ENCODE data around the gene DLX1.
"Not testable (repeated sequence)": the region's sequence is repeated elsewhere in the genome, so short reads cannot be mapped to it uniquely, and the experiment has no call there.

DLX1 gene

DNA sequence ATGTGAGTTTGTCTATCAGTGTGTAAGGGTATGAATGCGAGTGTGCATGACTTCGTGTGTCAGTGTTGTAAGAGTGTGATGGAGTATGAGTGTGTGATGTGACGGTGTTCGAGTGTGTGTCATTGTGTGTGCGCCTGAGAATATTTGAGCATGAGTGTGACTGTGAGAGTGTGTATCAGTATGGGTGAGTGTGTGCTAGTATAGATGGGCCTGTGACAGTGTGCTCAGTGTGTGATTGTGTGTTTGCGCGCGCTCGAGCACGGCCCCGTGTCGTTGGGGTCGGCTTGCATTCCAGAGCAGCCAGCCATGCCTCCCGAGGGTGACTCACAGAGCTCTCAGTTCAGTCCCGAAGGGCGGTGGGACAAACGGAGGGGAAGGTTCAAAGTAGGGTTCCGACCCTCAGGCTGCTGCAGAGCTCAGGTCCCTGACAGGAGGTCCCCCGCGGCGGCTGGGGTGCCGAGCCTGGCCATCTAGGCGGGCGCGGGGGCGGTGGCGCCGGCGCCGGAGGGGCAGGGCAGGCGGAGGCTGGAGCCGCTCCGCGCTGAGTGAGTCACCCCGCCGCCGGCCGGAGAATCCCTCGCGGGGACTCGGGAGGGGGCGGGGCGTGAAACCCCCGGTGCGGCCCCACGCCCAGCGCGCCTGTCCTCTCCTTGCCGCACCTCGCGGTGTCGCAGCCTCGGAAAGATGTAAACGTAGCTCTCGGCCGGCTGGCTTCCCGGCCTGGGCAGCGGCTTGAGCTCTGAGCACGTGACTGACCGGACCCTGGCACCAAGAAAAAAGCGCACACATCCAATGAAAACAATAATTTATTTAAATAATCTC lies 13.6 kb downstream of the DLX1 start:
- DNase-seq (ENCODE audit: low spot score), result peak; percentile 72

DNA sequence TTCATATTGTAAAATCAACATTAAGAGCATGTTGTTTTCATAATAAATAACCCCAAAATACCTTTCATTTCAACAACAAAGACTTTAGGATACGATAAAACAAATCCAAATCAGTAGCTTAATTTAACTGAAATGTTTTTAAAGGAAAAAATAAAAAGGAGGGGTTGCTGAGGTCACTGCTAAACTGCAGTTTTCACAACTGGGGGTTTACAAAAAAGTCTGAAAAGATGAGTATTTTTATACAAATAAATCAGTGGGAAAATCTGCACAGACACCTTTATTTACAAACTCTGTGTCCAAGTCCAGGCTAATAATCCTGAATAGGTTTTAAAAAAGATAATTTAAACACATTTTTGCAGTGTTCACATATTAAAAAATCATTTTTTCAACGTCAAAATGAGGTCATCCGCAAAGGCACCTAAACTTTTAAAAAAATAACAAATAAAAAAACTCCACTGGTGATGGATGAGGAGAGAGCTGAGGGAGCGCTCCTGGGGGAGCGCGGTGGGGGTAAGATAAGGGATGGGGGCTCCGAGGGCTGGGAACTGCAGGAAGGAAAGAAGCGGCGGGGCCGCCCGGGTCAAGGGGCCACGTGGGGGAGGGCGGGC lies 14.3 kb downstream of the DLX1 start:
- no peak for DNase-seq (ENCODE audit: low spot score)

DNA sequence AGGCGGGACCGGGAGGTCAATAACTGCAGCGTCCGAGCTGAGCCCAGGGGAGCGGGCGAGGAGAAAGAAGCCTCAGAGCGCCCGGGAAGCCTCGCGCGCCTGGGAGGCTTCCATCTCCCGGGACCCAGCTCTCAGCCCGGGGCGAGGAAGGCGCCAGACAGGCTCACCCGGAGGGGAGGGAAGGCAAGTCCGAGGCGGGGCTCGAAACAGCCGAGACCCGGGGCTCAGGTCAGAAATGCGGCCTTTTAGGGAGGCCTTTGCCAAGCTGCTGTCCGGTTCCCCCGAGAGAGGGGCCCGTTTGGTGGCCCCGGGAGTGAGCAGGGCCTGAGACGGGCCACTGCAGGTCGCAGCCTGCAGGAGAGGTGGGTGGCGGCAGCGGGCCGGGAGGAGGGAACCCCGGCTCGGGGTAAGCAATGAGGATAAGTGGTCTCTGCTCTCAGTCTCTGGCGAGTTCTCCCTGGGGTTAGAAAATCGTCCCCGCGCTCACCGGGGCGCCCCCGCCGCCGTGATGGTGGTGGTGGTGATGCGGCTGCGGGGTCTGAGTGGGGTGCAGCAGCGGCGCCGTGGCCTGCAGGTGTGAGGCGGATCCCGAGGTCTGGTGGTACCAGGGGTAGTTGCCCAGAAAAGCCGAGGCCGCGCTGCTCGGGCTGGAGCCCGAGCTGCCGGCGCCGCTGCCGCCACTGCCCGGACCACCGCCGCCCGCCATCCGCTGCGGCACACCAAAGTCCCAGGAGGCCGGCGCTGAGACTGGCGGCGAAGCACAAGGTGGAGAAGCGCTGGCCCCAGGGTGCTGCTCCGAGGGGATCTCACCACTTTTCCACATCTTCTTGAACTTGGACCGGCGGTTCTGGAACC lies 15.0 kb downstream of the DLX1 start:
- DNase-seq (ENCODE audit: low spot score), result no peak

DNA sequence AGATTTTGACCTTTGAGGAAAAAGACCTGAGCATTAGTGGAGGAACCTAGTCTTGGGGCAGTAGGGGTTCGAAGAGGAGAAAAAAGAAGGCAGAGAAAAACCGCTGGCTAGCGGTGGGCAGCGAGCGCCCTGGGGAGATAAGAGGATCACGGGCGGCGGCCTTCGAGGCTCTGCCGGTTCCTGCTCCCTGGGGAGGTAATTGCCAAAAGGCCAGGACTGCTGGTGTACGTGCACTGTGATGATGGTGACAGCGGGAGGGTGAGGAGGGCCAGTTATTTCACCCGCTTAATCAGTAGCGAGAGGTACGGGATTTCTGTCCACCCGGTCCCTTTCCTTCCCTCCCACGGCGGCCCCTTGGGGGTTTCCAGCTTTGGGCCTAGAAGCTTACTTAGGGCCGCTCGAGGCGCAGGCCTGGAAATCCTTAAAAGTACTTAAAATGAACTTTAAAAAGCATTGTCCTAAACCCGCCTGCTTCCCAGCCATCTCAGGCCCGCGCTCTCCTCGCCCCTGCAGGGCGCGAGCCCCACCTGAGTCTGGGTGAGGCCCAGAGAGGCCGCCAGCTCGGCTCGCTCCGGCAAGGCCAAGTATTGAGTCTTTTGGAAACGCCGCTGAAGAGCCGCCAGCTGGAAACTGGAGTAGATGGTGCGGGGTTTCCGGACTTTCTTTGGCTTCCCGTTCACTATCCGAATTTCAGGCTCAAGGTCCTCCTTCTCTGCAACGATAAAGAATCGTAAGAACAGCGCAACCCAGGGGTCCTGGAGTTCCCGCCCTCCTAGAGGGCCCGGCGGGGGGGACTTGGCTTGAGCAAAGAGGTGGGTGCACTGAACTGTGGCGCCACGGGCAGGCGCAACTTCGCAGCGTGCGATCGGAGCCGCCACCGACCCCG lies 15.9 kb downstream of the DLX1 start:
- DNase-seq (ENCODE audit: low spot score), result no peak

DNA sequence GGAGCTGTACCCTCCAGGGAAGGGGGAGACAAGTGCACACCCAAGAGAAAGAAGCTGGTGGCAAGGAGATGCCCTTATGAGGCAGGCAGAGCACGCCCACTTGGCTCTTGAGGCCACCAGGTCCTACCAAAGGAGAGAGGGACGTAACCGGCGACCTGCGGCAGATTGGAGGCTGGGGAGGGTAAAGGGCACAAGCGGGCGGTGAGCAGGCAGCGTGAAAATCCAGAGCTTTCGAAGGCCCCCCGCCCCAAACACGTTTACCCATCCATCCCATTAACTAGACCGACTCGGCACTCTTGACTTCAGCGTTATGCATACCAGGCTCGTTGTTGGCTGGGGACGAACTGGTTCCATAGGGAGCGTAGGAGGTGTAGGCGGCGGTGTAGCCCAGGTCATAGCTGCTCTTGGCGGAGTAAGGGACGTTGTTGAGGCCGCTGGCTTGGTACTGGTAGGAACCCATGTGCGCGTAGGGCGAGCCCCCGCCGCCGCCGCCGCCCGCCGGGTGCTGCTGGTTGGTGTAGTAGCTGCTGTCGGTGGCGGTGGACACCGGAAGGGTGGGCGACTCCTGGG lies 16.6 kb downstream of the DLX1 start:
- DNase-seq (ENCODE audit: low spot score), result no peak

DNA sequence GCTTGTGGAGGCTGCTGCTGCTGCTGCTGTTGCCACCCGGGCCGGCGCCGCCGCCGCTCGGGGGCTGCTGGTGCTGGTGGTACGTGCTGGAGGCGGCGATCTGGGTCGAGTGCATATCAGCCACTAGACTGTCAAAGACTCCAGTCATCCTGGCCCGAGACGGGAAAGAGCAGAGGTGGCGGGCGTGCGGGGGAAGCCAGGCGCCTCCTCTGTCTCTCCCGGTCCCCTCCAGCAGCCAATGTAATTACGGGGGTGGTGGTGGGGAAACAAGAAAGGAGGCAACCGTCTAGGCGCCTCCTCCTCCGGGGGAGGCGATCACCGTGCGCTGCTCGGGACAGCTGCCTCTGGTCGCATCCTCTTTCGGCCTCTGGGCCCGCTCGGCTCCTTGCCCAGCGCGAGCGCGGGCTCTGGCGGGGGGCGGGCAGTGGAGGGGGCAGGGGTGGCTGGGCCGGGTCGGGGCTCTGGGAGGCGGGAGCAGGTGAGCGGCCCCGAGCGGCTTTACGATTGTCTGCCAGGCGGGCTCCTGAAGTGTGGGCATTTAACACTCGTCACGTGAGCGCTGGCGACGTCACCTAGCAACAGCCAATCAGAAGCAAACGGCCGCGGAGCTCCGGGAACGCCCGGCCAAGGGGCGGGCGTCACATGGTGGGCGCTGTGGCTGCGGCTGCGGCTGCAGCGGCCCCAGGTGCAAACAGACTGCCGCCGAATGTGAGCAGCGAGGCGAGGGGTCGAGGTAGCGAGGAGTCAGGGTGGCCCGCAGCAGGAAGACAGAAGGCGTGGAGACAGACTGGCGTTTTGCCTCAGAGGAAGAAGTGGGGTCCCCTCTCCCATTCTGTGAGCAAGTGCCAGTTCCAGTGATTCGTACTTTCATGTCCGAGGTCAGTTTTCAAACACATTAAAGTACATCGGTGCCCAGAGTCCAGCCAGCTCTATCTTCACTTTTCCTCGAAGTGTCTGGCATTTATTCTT lies 17.4 kb downstream of the DLX1 start, which contains the start of gene DLX2:
Gene DLX2 (minus strand): TSS at position 510 of the 969 bp plus-strand sequence. CDS start 362 bp downstream, at position 148.
- DNase-seq (ENCODE audit: low spot score), result peak; percentile 92

DNA sequence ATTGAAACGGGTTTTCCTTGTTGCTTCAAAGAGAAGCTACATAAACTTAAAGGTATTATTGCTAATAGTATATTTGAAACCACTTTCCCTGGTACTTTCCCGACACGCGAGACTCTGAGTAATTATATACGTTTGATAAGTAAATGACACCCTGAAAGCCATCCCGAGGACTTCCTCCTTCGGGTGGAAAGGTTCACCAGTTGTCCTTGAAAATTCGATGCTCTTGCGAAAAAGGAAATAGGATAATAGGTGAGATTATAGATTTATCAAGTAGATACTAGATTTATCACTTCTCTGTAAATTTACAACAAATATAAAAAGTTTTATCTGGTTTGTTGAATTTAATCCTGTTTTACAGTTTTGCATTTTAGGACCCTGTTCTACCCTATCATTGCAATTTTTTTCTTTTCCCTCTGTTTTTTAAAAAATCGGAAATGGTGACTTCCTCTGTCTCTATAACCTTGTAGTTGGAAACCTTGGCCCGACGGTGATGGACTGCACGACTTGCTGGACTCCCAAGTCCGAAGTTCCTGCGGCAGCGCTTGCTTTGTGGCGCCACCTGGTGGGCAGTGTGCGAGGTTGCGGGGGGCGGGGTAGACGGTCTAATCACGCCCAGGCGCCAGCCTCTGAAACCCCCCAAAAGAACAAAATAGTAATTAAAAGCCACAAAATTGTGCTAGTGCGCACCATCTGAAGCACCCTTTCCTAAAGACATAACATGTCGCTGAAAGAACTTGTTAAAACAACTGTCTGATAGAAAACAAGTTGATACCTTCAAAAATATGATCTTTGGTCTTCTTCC lies 18.4 kb downstream of the DLX1 start:
- peak; percentile 86 for DNase-seq (ENCODE audit: low spot score)

DNA sequence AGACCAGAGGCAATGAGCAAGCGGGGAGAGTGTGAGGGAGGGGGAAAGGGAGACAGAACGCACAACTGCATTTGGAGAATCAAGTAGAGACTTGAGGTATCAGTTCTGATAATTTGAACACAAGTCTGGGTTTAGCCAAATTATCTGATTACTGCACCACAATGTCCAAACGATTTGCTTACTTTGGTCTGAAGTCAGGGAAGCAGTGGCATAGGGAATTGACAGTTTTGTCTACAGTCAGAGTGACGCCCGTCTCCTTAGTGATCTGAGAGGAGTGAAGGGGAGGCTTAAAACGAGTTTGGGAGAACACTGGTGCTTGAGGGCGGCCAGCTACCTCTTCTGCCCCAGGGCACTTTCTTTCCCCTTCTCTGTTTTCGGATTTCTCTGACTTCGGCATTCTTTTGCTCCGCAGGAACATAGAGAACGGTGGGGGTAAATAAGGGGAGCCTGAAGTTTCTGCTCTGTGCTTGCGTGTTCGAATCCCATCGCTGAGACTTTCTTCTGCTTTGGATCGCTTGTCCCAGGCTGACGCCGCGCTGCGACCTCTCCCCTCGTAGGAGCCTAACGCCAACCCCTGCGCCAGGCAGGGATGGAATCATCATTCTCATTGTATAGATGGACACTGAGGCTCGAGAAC lies 20.3 kb downstream of the DLX1 start:
- DNase-seq (ENCODE audit: low spot score), result no peak

DNA sequence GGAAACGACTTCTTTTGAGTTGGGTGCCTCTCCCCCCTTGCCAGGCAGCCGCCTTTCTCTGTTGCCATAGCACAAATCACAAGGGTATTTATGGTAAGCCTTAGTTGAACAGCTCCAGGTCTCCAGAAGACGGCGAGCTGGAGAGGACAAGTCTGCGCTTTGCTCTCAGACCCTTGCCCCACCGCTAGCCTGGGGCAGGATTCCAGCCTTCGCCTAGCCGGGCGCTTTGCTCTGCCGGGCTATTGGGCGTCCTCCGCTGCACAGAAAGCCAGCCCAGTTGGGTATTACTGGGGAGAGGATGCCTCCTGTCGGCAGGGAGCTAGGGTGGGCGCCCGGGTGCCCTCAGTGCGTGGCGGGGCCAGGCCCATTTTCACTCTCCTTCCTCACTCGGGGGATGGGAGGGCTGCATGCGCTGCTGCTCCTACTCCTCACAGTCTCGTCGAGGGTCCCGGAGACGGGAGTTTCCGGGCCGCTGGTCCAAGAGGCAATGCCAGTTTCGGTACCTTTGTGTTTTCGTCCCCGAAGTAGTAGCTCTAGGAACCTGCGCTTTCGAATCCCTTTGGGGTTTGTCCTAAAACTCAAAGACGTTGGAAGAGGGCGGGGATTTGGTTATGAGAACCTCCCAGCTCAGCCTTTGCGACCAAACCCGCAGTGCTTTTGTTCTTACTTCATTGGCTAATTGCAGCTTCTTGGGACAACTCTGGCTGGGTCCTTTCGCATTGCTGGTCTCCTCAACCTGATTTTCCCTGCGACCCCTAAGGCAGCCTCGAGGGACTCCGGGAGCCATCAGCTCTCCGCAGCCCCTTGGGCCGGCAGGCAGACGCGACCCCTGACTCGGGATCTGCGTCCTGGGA lies 21.0 kb downstream of the DLX1 start:
- DNase-seq (ENCODE audit: low spot score), result peak; percentile 70

DNA sequence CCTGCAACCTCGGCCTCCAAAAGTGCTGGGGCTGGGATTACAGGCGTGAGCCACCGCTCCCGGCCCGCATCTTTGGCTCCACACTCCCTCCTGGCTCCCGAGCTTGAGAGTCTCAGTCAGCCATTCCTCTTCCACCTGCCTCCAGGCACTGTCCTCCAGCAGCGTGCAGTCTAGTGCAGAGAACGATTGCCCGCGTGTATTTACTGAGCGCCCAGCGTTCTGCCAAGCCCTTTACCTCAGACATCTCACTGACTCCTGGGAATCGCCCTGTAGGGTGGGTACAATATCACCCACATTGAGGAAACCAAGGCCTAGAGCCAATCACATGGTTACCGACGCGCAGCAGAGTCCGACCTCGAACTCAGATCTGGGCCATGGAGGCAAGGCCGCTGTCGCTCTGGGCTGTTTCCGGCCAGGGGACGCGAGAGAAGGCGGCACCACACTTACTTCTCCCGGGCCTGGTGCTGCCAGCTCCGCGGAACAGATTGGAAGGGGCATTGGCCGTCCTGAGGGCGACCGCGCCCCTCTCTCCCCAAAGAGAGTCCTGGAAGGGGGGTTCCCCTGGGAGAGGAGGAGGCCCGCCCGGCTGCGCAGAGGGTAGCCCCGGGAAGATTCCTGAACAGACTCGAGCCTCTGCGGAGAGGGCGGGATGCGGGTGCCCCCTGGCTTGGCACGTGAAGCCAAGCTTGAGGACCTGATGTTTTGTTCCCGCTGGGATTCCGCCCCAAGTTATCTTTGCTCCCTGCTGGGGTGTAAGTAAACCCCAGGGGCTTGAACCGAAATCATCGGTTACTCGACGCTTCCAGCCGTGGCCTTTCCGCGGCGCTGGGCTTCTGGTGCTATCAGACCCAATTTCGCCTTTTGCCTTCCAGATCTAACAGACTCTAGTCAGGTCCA lies 22.6 kb downstream of the DLX1 start:
- DNase-seq (ENCODE audit: low spot score), result no peak

DNA sequence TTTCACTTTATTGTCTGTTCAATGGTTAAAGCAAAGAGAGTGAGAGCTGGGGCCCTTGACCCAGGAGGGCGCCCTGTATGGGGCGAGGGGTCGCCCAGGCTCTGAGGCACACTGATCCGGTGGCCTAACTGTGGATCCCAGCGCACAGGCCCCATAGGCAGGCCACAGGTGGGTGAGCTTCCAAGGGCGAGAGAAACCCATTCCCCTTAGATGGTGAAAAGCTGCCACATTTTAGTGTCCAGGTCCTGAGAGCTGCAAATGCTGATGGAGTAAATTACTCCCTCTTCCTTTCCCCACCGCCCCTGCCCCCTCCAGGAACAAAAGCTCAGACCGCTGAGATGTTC lies 23.3 kb downstream of the DLX1 start:
- DNase-seq (ENCODE audit: low spot score), result no peak

DNA sequence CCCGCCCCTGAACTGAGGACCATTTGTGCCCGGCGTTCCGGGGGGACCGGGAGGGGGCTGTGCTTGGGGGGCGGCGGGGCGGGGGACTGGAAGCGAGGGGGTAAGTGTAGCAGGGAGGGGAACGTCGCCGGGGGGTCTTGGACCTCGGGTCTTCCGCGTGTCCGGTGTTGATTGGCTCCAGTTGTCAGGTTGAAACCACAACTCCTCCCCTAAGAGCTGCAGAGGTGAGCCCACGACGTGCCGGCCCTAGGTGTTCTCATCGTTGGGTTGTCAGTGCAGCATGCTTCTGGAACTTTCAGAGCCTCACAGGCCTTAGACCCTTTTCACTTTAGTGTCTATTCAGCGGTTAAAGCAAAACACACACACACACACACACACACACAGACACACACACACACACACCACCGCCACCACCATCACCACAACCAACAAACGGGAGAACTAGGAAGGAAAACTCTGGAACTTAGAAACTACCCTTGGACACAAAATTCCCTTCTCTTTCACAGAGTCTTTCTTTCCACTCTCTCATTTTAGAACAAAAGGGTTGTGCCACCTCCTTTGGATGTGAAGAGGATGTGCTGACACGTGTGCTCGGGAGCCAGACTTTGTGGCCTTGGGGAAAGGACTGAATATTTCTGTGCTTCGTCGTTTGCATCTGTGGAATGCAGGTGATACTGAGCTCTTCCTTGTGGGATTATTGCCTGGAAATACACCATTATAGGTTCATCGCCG lies 24.1 kb downstream of the DLX1 start:
- no peak for DNase-seq (ENCODE audit: low spot score)

DNA sequence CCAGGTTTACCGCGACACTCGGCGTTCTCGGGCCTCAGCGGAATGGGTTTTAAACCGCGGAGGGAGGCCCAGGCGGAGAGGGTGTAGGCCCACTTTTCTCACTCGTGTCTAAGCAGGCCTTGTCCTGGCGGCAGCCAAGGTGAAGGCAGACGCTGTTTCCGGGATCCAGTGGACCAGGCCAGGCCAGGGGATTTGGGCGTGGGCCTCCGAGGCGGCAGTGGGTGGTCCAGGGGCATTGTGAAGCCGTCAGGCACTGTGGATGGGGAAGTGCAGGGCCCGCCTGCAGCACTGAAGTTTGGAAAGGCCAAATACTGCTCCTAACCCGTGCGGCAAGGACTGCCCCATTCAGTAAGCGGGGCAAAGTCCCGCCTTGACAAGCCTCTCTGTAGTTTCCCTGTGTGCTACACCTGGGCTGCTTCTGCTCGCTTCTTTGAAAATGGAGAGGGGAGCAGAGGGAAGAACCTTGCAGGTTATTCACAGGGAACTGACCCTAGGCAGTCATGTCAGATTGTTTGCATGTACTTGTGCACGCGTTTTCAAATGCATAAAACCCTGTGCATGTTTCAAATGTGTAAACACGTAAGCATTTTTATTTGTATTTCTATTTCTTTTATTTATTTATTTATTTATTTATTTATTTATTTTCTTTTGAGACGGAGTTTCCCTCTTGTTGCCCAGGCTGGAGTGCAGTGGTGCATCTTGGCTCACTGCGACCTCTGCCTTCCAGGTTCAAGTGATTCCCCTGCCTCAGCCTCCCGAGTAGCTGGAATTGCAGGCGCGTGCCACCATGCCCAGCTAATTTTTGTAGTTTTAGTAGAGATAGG lies 24.9 kb downstream of the DLX1 start:
- no peak for DNase-seq (ENCODE audit: low spot score)

DNA sequence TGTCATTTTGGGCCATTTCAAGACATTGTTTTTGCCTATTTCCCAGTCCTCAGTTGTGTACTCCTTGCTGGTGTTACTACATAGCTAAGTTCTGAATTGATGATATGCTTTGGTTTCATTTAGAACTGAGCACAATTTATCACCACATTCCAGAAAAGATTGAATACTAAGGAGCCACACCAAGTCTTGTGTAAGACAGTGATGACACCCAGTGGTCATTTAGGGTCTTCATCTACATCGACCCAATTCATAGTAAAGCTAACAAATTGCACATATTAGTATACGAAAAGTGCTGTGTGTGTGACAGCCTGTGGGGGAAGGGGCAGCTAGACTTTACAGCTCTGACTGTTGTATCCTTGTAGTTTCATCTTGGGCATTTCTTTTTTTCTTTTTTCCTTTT lies 28.3 kb downstream of the DLX1 start:
- peak; percentile 36 for DNase-seq (ENCODE audit: low spot score)

DNA sequence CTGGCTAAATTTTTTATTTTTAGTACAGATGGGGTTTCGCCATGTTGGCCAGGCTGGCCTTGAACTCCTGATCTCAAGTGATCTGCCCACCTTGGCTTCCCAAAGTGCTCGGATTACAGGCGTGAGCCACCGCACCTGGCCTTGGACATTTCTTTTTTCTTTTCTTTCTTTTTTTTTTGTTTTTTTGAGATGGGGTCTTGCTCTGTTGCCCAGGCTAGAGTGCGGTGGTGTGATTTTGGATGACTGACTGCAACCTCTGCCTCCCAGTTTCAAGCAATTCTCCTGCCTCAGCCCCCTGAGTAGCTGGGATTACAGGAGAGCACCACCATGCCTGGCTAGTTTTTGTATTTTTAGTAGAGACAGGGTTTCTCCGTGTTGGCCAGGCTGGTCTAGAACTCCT lies 28.9 kb downstream of the DLX1 start:
- DNase-seq (ENCODE audit: low spot score), result not testable (repeated sequence)

Data from AG08395 (cell line).